ENCODE results near the gene CLN5.

- TF ChIP-seq CTCF (IDR thresholded peaks at IDR 0.05) (no peak), POLR2A (IDR thresholded peaks at IDR 0.05) (no peak)
Observed at GRCh38 chr13:76994281-76994680, 2.4 kb downstream of the CLN5 start.

All from Peyer's patch (tissue), 4 donors.